ENCODE data around the gene RNF41. TPM values are rescaled to one million over a fixed set of nuclear protein-coding genes. Genes with fewer than 3 reads are reported as not detected.

The RNF41 gene
- total RNA-seq, 4 donors from 2014 or later = 50.0 to 81.6 (median 62.0) TPM

DNA sequence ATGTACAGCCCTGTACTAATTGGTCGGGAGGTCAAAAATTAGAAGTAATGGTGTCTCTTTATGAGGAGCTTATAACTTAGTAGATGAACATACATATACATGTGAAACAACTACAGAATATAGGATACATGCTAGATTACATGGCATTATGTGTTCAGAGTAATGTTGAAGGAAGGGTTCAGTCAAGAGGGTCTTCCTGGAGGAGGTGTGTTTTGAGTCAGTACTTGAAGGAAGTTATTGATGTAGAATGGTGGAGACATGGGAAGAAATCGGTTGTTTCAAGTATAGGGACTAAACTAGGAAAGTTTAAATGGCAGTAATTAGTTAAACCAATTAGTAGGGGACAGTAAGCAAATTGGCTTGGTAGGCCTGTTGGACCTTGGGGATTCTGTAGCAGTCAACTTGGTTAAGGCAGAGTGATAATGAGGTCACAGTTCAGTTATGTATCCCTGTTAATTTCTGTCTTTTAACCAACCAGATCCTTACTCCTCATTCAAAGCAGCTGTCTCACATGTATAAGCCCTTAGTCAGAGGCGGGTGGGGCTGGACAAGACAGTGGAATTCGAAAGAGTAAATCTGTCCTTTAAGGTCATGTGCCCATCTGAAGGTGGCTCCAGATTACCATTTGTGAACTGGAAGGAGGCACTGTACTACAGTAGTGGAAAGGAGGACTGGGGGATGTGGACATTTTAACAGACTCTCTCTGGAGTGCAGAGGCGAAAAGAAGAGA is 39.9 kb upstream of the RNF41 start:
- TF ChIP-seq, protein P1, sequence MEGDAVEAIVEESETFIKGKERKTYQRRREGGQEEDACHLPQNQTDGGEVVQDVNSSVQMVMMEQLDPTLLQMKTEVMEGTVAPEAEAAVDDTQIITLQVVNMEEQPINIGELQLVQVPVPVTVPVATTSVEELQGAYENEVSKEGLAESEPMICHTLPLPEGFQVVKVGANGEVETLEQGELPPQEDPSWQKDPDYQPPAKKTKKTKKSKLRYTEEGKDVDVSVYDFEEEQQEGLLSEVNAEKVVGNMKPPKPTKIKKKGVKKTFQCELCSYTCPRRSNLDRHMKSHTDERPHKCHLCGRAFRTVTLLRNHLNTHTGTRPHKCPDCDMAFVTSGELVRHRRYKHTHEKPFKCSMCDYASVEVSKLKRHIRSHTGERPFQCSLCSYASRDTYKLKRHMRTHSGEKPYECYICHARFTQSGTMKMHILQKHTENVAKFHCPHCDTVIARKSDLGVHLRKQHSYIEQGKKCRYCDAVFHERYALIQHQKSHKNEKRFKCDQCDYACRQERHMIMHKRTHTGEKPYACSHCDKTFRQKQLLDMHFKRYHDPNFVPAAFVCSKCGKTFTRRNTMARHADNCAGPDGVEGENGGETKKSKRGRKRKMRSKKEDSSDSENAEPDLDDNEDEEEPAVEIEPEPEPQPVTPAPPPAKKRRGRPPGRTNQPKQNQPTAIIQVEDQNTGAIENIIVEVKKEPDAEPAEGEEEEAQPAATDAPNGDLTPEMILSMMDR (IDR thresholded peaks at IDR 0.05) = no peak
- TF ChIP-seq EP300 (IDR thresholded peaks at IDR 0.05) = no peak
- TF ChIP-seq POLR2A (IDR thresholded peaks at IDR 0.05) = no peak
- Histone ChIP-seq H3K4me3 (no peak overlapping the region), H3K36me3 (no peaks in the 10 kb centered on the region), H3K27ac (no peak overlapping the region), H3K4me1 (peaks cover 0 to 28% (median 23%) of the 10 kb centered on the region in 4 donors), H3K9me3 (no peaks in the 10 kb centered on the region), H3K27me3 (no peaks in the 10 kb centered on the region)
- no peak for DNase-seq (ENCODE audit: low spot score in 2 of 2)
- 86 to 88% methylated on average over 5 of the region's 5 CpGs for WGBS, 2 donors

DNA sequence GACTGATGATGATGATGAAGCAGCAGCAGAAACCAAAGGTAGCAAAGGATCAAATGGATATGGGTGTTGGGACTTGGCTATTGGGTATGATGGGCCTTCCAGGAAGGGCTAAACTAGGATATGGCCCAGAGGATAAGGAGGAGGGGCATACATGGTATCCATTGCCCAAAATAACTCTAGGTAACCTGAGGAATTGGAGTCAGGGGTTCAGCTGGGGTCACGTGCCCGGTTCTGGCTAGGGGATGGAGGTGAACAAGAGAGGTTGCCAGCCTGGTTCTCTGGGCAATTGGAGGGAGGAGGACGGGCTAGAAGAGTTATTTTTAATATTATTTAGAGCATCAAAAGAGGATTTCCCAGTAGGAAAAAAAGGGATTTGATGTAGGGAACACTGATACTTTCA is 39.2 kb upstream of the RNF41 start:
- TF ChIP-seq POLR2A (IDR thresholded peaks at IDR 0.05) = no peak
- TF ChIP-seq EP300 (IDR thresholded peaks at IDR 0.05) = no peak
- TF ChIP-seq, protein P1 (IDR thresholded peaks at IDR 0.05) = no peak
- Histone ChIP-seq H3K4me1 (peaks cover 0 to 29% (median 22%) of the 10 kb centered on the region in 4 donors), H3K36me3 (peaks cover 0 to 7% (median 0%) of the 10 kb centered on the region in 3 donors), H3K4me3 (no peak overlapping the region), H3K27me3 (no peaks in the 10 kb centered on the region), H3K27ac (no peak overlapping the region), H3K9me3 (no peaks in the 10 kb centered on the region)
- no peak for DNase-seq (ENCODE audit: low spot score in 2 of 2)
- 87 to 88% methylated on average over 3 of the region's 3 CpGs for WGBS, 2 donors

DNA sequence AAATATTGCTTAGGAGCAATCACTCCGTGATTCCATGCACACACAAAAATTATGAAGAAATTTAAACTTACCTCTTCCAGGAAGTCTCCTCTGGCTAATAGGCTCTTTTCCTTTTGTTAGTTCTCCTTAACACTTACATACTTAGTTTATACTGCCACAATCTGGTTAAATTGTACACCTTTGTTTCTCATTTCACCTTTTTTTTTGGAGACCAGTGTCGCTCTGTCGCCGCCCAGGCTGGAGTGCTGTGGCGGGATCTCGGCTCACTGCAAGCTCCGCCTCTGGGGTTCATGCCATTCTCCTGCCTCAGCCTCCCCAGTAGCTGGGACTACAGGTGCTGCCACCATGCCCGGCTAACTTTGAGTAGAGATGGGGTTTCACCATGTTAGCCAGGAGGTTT is 38.7 kb upstream of the RNF41 start:
- DNase-seq (ENCODE audit: low spot score in 2 of 2) = no peak
- 93 to 97% methylated on average over 8 of the region's 8 CpGs for WGBS, 2 donors
- no peak overlapping the region for H3K4me3 ChIP-seq
- no peak overlapping the region for H3K27ac ChIP-seq
- H3K4me1 ChIP-seq = peaks cover 0 to 30% (median 21%) of the 10 kb centered on the region in 4 donors
- peaks cover 0 to 12% (median 5%) of the 10 kb centered on the region in 3 donors for H3K36me3 ChIP-seq
- no peaks in the 10 kb centered on the region for H3K9me3 ChIP-seq
- TF ChIP-seq, protein P1 (IDR thresholded peaks at IDR 0.05) = no peak
- TF ChIP-seq POLR2A (IDR thresholded peaks at IDR 0.05) (no peak), EP300 (IDR thresholded peaks at IDR 0.05) (no peak)
- no peaks in the 10 kb centered on the region for H3K27me3 ChIP-seq

DNA sequence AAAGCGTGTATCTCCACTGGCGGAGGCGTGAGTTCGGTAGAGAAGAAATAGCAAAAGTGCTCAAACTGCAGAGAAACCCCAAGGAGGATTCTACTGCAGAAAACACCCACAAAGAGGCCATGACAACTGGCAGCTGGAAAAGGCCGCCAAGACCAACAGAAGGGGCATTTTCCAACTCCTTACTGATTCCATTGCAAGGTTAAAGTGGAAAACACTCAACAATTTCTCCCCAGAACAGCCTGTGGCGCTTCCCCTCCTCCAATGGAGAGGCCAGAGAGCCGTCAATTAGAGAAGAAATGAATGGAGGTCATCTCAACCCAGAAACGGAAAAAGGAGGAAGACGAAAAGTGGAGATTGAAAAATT is 37.1 kb upstream of the RNF41 start:
- H3K27ac ChIP-seq = peak overlapping the region; percentile 86 to 93 (median 92)
- no peaks in the 10 kb centered on the region for H3K27me3 ChIP-seq
- H3K4me1 ChIP-seq = peaks cover 0 to 30% (median 21%) of the 10 kb centered on the region in 4 donors
- H3K9me3 ChIP-seq = no peaks in the 10 kb centered on the region
- TF ChIP-seq POLR2A (IDR thresholded peaks at IDR 0.05) (no peak), EP300 (IDR thresholded peaks at IDR 0.05) (no peak)
- TF ChIP-seq, protein P1 (IDR thresholded peaks at IDR 0.05) = no peak
- WGBS, 2 donors = 4 to 5% methylated on average over 9 of the region's 9 CpGs
- peak overlapping the region; percentile 56 to 98 (median 83) for H3K4me3 ChIP-seq
- no peak for DNase-seq (ENCODE audit: low spot score in 2 of 2)
- H3K36me3 ChIP-seq = peaks cover 3 to 28% (median 16%) of the 10 kb centered on the region in 3 donors

DNA sequence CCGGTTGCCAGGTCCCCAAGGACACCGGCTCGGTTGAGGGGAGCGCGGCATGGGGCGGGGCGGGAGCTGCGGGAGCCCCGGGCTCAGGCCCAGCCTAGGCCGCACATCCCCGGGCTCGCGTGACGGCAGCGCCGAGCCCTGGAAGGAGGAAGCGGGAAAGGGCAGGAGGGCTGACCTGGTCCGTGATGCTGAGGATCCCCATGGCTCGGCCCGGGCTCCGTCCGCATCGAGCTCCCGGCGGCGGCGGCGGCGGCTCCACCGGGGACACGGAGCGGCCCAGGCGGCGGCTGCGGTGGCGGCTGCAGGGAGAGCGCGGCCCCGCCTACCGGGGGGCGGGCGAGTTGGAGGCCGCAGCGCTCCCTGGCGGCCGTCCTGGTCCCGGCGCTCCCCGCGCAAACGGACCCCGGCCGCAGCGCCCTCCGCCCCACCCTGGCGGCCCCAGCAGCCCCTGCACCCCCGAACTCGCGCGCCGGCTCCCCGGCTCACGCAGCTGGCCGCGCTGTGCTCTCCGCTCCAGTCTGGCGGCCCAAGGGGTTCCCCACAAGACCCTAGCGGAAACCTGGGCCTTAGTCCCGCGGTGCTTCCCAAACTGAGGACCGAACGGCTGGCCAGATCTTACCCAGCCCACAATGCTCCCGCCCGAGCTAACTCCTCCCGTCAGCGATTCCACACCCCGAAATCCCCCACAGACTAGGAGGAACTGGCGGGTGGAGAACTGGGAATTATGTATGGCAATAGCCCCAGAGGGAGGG is 36.5 kb upstream of the RNF41 start, which contains the start of gene ANKRD52:
Gene ANKRD52 (minus strand): TSS at position 317 of the 752 bp plus-strand sequence. CDS start 115 bp downstream, at position 202.
- 0 to 1% methylated on average over 22 to 48 of the region's 78 CpGs for WGBS, 2 donors
- H3K4me1 ChIP-seq = peaks cover 0 to 30% (median 21%) of the 10 kb centered on the region in 4 donors
- TF ChIP-seq POLR2A (IDR thresholded peaks at IDR 0.05) (peak in 1 of 2 donors; percentile 40), EP300 (IDR thresholded peaks at IDR 0.05) (peak in 1 of 2 donors; percentile 18)
- TF ChIP-seq, protein P1 (IDR thresholded peaks at IDR 0.05) = peak; percentile 78 to 97 (median 96)
- H3K36me3 ChIP-seq = peaks cover 3 to 33% (median 21%) of the 10 kb centered on the region in 3 donors
- DNase-seq (ENCODE audit: low spot score in 2 of 2) = peak; percentile 47 to 58
- H3K27me3 ChIP-seq = no peaks in the 10 kb centered on the region
- H3K4me3 ChIP-seq = peak within 1 kb of the TSS; percentile 69 to 98 (median 83)
- no peaks in the 10 kb centered on the region for H3K9me3 ChIP-seq
- H3K27ac ChIP-seq = peak within 1 kb of the TSS; percentile 86 to 93 (median 92)

Measured in tibial nerve (tissue), 4 donors.